ENCODE measurements around the gene SLC6A15.

SLC6A15 gene

GRCh38 chr12:84912198-84913128 is at the start of gene SLC6A15:
Gene SLC6A15 (minus strand): TSS chr12:84912799. CDS start chr12:84892120, 20,679 bp downstream.
- no peak for DNase-seq (ENCODE audit: low read depth in 2 of 2)

GRCh38 chr12:84960918-84961317 is 48.3 kb upstream of the SLC6A15 start:
- no peak for DNase-seq (ENCODE audit: low read depth in 2 of 2)

- no peak for DNase-seq (ENCODE audit: low read depth in 2 of 2)
These were observed 42.7 kb upstream of the SLC6A15 start for GRCh38 chr12:84955298-84955697.

DNA sequence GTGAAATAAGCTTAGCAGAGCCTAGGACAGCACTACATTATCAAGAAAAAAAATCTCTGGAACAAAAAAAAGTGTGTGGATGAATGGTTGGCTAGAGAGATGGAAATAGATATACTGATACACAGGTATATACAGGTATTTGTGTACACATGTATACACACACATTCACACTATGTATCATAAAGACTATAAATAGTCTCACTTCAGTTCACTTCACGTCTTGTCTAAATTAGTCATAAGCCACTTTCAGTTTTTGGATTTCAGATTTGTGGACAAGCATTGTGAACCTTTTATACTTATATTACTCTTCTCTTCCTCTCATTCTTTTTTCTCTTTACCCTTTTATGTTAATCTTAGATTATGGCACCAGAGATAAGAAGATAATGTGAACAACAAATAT is 41.8 kb upstream of the SLC6A15 start:
- DNase-seq (ENCODE audit: low read depth in 2 of 2): no peak

- DNase-seq (ENCODE audit: low read depth in 2 of 2): no peak
These were observed 38.5 kb upstream of the SLC6A15 start for GRCh38 chr12:84950971-84951546.

- DNase-seq (ENCODE audit: low read depth in 2 of 2): no peak
These were observed 34.2 kb upstream of the SLC6A15 start for GRCh38 chr12:84946753-84947152.

DNA sequence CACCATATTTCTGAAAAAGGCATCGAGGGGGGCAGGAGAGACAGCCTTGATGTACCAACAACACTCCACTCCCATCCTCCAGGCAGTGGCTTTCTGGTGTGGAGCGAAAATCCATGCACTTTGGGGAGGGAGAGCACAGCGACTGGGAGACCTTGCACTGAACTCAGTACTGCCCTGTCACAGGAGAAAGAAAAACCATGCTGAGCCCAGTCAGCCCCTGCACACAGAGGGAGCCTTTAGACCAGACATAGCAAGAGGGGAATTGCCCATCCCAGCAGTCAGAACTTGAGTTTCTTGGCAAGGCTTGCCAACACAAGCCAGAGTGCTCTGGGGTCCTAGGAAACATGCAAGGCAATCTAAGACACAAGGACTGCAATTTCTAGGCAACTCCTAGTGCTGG is 24.8 kb upstream of the SLC6A15 start:
- DNase-seq (ENCODE audit: low read depth in 2 of 2): no peak

DNA sequence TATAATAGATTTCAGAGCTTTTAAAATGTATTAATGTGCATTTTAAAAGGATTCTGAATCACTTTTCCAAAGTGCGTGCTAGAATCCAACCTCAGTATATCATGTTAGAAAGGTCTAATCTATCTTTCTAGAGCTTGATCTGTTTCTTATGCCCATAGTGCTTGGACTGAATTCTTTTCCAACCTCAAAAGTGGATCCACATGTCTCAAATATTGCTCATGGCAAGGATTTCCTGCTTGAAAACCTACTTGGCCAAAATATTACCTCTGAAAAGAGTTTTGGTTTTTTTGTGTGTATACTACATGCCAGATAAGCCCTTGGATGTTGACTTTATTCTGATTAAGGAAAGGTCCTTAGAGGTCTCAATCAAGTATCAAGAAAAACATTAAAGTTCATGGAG is 16.9 kb upstream of the SLC6A15 start:
- no peak for DNase-seq (ENCODE audit: low read depth in 2 of 2)

GRCh38 chr12:84924981-84925380 is 12.4 kb upstream of the SLC6A15 start:
- DNase-seq (ENCODE audit: low read depth in 2 of 2): no peak

- no peak for DNase-seq (ENCODE audit: low read depth in 2 of 2)
These were observed 10.1 kb upstream of the SLC6A15 start for GRCh38 chr12:84922693-84923092.

- no peak for DNase-seq (ENCODE audit: low read depth in 2 of 2)
These were observed 7.7 kb upstream of the SLC6A15 start for GRCh38 chr12:84920331-84920730.

- DNase-seq (ENCODE audit: low read depth in 2 of 2): no peak
These were observed 6.7 kb upstream of the SLC6A15 start for GRCh38 chr12:84919271-84919670.

DNA sequence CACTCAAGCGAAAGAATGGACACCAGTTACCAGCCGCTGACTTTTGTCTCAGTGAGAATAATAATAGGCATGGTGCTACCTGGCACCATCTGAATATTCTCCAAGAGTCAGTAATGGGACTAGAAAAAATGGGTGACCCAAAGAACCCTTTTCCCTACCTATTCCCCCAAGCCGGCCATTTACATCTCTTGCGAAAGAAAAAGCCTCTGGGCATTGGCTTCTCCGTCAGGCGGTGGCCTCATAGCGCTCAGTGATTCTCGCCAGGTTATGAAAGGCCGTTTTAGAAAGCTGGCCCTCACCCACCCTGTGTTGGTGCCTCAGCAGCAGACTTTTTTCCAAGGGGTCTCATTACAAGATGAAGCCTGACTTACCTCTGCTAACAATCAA is 523 bp upstream of the SLC6A15 start:
- DNase-seq (ENCODE audit: low read depth in 2 of 2): no peak

DNA sequence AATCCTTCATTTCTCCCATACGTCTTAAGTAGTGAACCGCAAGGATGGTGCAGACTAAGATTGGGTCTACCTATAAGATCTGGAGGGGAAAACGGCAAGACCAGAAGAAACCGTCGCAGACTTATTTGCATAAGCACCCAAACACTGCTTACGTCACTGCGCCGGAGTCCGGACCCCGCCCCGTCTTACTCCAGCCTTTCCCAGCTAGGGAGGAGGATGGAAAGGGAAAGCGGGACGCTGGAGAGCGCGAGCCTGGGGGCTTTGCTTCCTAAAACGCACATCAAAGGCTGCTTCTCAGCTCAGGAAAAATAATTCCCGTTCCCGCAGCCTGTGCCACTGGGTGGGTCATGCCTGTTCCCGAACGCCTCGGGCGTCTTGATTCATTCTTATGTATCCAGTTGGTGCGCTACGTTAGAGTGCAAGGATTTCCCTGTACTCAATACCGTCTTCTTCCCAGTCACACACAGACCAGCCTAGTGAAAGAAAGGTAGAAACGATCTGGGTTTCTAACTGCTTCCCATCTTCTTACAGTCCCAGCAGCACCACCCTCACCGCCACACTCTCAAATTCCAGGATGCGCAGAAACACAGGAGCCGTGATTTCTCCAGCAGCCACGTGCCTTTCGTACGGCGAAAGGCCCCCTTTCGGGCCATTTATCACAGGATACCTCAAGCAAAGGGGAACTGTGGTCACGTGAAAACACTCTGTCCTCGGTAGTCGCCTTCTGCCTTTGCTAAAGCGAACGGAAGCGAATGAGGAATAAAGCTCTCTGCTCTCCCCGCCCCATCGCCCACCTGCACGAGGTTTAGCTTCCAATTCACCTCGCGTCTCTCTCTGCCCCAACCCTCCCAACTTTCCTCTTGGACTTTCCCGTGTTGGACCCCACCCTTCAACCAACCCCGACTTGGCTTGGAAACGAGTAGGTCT is 1.1 kb downstream of the SLC6A15 start:
- DNase-seq (ENCODE audit: low read depth in 2 of 2): no peak

- DNase-seq (ENCODE audit: low read depth in 2 of 2): no peak
These were observed 1.9 kb downstream of the SLC6A15 start for GRCh38 chr12:84910549-84911241.

GRCh38 chr12:84904051-84904450 is 8.5 kb downstream of the SLC6A15 start:
- no peak for DNase-seq (ENCODE audit: low read depth in 2 of 2)

DNA sequence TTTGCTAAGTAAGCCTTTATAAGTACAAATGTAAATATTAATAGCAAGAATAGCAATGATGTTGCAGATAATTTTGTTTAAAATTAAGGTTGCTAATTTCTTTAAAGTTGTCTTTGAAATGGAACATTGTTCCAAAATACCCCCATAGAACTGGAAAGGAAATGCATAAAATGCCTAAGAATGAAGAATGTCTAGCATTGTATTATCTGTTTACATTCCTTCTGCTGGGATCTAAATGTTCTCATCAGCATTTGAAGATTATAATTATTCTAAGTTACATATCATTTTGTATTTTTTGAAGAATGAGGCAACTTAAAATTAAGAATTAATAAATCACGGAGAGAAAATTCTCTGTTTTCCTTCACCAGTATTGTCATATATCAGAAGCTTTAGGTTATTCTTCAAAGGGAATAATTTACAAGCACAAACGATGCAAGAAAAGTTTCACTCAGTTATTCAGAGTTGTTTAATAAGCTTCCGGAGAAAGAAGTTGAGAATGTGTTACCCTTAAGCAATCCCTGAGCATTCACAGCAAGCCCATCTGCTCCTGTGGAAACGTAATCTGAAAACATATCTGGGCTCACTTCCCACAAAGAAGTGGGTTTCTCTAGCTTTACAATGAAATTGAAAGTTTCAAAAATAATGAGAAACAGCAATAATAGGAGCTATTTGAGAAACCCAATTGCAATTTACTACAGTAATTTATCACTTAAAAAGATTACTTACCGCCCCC is 21.3 kb downstream of the SLC6A15 start:
- no peak for DNase-seq (ENCODE audit: low read depth in 2 of 2)

- DNase-seq (ENCODE audit: low read depth in 2 of 2): no peak
These were observed 22.8 kb downstream of the SLC6A15 start for GRCh38 chr12:84889818-84890217.

DNA sequence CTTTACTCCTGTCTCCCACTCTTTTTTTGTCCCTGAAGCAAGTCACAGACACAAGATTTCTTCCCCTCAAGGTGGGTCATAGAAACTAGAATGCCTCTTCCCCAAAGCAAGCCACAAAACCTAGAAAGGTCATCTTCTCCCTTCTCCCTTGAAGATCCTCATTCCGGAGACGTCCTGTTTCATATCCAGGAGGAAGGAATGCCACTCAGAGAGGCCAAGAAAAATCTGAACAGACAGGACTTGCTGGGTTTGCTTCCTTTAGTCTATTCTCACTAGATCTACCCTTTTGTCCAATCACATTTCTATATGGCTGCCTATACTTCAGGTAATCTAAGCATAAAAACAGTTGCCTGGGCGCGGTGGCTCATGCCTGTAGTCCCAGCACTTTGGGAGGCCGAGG is 23.7 kb downstream of the SLC6A15 start:
- DNase-seq (ENCODE audit: low read depth in 2 of 2): no peak

GRCh38 chr12:84877340-84877739 is 35.3 kb downstream of the SLC6A15 start:
- DNase-seq (ENCODE audit: low read depth in 2 of 2): no peak

- DNase-seq (ENCODE audit: low read depth in 2 of 2): no peak
These were observed 37.4 kb downstream of the SLC6A15 start for GRCh38 chr12:84875241-84875640.
